Stimulated activated naive CD4-positive, alpha-beta T cell treated with Interleukin-2 at 50 U/mL for 16 hours (primary cell): ENCODE results near the gene GNA15.
A peak's percentile ranks its signal among the peaks of the same experiment; 100 is the strongest.

Experiments used
- DNase-seq: peaks from one replicate; lab custom pipeline; 2025; lab: John Stamatoyannopoulos, UW

Gene GNA15

DNA sequence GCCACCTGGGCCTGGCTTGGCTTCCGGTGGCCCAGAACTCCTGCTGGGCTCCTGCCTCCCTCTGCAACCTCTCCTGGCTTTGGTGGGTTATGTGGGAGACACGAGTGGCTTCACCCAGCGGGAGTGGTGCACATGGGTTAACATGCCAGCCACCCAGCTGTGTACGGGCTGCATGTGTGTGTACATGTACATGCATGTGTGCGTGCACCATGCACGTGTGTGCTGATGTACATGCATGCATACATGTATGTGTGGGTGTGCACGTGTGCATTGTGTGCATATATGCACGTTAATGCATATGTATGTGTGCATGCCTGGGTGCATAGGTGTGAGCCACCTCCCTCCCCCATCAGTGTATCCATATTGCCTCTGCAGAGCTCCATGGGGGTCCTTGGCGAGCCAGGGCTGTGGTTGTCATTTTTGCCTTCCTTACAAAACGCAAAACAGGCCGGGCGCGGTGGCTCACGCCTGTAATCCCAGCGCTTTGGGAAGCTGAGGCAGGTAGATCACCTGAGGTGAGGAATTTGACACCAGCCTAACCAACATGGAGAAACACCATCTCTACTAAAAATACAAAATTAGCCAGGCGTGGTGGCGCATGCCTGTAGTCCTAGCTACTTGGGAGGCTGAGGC lies 29.2 kb upstream of the GNA15 start:
- no peak for DNase-seq

DNA sequence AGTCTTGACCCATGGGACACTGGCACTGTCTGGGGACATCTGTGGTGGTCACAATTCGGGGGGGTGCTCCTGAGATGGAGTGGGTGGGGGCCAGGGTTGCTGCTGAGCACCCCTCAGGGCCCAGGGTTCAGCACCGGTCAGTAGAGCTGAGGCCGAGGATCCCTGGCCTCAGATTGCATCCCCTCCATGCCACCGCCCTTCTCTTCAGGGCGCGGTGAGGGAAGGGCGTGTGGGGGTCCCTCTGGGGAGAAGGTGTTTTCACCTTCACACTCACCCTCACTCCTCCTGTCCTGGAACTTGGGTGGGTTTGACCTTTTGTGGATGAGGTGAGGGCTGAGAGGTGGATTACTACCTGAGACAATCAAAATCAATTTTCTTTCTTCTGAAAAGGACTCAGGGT lies 28.2 kb upstream of the GNA15 start:
- no peak for DNase-seq

DNA sequence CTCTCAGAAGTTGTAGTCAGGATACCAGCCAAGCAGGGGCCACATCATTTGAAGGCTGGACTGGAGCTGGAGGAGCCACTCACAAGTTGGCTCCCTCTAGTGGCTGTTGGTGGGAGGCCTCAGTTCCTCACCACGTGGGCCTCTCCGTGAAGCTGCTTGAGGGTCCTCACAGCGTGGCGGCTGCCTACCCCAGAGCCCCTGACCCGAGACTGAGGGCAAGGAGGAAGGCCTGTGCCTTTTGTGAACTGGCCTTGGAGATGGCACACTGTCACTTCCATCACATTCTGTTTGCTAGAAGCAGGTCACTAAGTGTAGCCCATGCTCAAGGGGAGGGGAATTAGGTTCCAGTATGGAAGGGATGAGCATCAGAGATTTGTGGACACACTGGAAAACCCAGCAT lies 27.1 kb upstream of the GNA15 start:
- peak; percentile 70 for DNase-seq

DNA sequence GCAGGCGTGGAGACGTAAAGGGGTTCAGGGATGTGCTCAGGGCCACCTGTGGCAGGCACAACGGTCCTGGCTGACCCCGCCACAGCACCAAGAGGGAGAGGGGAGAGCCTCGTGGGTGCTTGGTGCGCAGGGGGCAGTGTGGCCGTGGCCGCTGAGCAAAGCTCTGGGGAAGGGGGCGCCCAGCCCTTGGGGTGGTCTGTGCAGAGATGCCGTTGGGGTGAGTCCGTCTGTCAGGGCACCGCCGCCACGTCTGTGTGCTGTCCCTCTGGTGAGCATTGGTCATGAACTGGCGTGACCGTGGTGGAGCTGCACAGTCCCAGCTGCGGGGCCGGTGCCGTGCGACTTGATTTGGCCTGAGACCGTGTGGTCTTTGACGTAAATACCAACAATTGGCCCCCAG lies 26.3 kb upstream of the GNA15 start:
- no peak for DNase-seq

DNA sequence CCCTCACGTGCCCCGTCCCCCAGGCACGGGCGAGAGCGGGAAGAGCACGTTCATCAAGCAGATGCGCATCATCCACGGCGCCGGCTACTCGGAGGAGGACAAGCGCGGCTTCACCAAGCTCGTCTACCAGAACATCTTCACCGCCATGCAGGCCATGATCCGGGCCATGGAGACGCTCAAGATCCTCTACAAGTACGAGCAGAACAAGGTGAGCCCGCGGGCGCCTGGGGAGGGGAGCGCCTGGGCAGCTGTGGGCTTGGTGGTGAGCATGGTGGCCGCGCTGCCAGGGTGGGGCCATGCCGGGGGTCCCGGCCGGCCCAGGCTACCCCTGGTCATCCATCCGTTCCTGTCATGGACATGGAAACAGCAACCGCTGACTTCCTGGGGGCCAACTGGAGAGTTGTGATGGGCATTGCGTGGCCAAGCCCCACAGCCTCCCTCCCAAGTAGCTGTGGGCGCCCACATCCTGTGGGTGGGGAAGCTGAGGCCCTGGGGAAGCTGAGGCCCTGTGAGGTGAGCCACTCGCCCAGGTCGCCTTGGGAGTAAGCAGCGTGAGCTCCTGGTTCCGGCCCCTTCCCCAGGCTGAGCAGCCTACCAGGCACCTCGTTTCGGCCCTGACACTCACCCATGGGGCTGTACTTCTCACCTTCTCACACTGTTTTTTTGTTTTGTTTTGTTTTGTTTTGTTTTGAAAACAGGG lies 25.6 kb upstream of the GNA15 start:
- no peak for DNase-seq

DNA sequence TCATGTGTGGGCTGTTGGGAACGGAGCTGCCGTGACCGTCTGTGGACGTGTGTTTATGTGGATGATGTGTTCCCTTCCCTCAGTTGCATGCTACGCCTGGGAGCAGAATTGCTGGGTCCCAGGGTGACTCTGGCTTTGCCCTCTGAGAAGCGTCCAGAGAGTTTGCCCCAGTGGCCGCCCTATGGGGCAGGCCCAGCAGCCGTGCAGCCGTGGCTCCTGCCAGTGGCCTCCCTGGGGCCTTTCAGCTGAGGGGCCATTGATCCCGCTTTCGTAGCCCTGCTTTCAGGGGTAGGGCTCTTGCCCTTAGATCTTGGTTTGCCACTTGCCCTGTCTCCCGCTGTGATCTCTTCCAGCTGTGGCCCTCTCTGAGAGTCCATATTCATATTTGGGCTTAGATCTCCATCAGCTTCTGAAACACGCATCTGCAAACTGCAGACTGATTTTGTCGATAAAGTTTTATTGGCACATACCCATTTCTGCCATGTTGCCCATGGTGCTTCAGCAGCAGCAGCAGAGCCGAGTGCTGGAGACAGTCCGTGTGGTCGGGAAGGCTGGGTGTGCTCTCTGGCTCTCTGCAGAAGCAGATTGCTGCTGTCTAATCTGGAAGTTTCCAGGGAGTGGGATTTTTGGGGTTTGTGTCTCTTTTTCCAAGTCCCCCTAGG lies 24.1 kb upstream of the GNA15 start:
- DNase-seq = no peak

DNA sequence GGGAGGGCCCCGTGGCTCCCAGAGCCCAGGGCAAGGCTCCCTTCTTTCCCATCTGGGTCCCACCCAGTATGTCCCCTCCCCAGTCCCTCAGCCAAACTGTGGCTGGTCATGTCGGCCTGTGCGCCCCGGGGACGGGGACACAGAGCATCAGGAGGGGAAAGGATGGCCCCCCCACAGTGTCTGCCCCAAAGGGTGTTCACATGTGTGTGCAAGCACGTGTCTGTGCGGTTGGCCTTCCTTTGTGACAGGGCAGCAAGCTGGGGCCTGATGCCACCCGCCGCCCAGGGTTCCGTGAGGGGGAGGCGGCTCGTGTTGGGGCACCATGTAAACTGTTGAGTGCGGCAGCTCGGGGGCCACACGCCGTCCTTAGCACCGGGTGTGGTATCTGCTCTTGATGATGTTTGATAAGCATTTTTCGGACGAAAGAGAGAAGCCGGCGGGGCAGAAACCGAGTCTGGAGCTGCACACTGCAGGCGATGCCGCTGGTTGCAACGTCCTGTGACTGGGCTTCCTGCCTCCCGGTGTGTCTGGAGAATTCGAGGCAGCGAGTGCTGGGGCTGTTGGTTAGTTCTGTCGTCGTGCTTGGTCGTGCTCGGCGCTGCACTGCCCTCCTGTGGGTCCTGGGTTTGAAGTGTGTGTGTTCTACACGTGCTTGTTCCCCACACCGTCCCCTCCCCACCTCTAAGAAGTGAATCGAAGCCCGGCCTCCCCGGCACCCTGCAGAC lies 23.3 kb upstream of the GNA15 start:
- no peak for DNase-seq

DNA sequence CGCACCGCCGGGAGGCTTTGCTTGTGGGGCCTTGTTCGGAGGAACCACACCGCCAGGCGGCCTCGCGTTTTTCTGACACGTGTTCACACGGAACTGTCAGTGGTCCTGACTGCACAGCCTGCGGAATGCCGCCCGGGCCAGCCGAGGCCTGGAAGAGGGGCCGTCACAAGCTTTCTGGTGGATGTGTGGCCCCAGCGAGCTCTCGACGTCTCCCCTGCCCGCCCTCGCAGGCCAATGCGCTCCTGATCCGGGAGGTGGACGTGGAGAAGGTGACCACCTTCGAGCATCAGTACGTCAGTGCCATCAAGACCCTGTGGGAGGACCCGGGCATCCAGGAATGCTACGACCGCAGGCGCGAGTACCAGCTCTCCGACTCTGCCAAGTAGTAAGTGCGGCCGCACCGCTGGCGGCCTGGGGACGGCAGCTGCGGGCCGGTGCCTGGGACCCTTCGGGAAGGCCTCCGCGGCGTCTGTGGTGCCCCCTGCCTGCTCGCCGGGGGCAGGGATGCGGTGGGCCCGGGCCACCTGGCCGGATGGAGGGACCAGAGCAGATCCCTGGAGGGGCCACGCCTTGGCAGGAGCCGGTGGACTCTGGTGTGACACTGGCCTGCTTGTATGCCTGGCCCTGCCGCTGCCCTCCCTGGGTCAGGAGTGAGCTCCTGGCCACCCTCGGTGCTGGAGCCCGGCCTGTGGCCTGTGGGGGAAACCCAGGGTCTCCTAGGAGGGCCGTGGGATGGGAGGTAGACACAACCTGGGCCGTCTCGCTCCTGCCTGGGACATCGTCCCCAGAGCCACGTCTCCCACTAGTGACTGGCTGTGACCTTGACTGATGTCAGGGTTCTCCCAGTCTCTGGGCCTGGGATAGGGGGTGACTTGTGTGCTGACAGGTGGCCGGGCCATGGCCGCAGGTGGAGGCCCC lies 22.5 kb upstream of the GNA15 start:
- DNase-seq = no peak

DNA sequence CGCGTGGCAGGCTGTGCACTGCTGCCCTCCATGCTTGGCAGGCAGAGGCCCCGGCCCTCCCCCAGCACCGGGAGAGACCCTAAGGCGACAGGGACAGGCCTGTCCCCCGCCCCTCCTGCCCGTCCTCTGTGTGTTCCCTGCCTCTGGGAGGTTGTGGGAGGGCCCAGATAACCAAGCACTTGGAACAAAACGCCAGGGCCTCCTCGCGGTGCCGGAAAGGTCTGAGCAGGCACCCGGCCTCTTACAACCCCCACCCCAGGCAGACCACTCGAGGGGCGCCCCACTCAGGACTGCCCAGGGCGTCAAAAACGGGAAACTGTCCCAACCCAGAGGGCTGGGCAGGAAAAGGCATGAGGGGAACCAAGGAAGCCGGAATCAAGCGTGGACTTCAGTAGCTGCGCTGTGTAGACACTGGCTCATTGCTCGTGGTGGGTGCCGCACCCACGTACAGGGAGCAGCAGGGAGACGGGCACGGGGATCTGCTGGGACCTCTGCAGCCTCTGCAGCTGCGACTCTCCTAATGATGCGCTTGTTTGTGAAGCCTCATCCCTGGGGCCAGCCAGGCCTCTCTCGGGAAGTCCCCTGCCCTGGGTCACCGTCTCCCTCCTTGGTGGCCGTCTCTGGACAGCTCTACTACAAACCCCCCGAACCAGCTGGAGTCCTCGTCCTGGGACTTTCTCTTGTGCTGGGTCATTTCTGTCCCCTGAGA lies 21.7 kb upstream of the GNA15 start:
- no peak for DNase-seq

DNA sequence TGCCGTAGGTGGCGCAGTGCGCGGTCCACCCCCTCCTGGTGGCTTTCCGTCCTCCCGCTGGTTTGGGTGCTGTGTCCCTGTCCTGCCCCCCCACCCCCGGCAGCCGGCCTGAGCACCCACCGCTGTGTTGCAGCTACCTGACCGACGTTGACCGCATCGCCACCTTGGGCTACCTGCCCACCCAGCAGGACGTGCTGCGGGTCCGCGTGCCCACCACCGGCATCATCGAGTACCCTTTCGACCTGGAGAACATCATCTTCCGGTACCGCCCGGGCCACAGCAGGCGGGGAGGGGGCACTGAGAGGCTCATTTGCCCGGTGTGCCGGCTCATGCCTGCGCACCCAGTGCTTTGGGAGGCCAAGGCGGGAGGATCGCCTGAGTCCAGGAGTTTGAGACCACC lies 21.0 kb upstream of the GNA15 start:
- no peak for DNase-seq

DNA sequence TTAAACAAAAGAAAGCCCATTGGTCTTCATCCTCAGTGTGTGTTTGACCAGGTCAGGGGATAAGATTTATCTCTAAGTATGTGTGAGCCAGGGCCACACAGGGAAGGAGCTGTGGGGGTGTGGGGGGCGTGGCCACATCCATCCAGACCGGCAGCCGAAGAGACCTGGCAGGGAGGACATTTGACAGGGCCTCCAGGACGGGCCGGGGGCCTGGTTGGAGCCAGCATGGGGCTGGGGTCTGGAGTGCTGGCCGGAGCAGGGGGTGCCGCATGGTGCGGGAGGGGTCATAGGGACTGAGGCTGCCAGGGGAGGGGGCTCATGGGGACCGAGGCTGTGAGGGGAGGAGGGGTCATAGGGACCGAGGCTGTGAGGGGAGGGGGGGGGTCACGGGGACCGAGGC lies 20.4 kb upstream of the GNA15 start:
- no peak for DNase-seq

DNA sequence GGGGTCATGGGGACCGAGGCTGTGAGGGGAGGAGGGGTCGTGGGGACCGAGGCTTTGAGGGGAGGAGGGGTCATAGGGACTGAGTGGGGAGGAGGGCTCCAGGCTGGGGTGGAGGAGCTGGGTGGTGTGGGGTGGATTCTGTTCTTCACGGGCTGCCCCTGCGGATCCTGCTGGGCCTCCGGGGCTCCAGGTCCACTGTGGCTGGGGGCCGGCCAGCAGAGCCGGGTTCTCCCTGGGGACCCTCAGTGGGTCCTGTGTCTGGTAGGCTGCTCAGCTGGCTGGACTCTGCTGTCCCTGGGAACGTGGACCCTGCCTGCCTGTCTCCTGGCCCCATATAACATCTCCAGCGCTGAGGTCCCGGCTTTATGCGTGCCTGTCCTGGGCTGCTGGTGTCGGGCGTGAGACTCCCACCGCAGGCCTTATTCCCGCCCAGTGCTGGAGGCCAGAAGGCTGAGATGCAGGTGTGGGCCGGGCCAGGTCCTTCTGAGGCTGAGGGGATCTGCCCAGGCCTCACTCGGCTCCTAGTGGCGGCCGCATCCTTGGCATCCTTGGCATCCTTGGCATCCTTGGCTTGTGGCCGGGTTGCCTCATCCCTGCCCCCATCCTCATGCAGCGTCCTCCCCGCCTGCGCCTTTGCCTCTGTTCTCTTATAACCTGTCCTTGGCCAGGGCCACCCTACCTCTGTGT lies 19.8 kb upstream of the GNA15 start:
- DNase-seq = no peak

DNA sequence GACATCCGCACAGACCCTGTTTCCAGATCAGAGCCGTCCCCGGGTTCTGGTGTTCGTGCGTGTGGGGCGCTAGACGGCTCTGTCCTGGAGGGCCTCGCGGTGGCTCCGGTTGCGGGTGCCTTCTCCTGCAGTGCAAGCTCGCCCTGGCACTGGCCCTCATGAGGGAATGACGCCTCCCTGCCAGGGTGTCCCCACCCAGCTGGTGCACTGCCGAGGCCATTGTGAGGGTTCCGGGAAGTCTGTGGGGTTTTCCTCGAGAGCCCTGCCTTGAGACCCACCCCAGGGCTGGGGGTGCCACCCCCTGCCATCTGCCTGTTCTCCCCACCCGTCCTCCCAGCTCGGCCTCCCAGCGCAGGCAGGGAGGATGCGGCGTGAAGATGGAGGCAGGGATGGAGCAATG lies 19.2 kb upstream of the GNA15 start:
- DNase-seq = no peak

DNA sequence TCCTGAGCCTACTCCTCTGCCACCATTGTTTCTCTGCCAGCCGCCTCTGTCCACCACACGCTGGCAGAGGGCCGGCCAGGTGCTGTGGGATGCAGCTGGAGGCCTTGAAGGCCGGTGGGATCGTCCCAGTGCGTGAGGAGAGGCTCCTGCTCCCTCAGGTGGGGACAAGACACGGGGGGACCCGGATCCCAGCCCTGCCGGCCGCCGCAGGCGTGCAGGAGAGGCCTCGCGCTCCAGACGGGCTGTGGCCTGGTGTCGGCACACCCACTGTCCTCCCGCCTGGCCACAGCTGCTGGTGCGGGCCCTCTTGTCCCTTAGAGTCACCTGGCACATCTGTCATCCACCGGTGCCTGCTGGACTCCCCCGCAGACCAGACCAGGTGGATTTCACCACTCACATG lies 18.1 kb upstream of the GNA15 start:
- no peak for DNase-seq

DNA sequence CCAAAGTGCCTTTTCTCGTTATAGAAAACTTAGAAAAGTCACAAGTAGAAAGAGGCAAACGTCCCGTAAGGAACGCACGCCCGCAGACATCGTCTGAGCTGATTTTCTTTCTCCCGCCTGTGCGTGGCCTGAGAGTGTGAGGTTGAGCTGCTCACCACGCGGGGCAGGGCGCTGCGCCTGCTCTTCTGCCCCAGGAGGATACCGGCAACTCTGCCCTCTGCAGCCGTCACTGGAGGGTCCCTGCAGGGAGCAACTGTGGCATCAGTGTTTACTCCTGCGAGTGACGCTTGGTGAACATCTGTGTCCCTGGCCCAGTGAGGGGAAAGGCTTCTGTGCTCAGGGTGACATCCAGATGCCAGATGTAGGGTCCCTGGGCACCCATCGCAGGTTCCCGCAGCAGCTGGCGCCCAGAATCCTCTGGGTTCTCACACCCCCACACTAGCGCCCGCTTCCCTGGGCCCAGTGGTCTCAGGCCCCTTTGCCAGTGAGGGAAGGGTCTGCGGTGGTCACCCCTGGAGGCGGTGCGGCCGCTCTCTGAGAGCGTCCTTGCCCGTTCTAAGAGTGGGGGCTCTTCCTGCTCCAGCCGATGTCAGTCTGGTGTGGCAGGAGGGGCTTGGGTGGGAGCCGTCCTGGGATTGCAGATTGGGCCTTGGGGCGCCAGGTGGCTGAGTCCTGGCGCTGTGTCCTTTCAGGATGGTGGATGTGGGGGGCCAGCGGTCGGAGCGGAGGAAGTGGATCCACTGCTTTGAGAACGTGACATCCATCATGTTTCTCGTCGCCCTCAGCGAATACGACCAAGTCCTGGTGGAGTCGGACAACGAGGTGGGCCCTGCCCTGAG lies 17.4 kb upstream of the GNA15 start:
- DNase-seq = no peak

DNA sequence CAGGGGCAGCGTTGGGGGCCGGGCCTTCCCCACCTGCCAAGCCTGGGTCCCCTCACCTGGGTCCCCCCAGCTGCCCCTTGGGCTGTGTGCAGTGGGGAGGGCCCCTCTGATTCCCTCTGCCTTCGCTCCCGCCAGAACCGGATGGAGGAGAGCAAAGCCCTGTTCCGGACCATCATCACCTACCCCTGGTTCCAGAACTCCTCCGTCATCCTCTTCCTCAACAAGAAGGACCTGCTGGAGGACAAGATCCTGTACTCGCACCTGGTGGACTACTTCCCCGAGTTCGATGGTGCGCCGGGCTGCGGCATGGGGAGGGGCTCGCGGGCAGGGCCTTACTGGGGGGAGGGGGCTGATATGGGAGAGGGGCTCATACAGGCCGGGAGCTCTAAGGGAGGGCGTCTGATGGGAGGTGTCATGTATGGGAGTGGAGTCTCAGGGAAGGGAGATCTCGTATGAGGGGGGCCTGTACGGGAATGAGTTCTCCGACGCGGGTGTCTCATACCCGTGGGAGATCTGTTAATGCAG lies 16.7 kb upstream of the GNA15 start:
- no peak for DNase-seq

DNA sequence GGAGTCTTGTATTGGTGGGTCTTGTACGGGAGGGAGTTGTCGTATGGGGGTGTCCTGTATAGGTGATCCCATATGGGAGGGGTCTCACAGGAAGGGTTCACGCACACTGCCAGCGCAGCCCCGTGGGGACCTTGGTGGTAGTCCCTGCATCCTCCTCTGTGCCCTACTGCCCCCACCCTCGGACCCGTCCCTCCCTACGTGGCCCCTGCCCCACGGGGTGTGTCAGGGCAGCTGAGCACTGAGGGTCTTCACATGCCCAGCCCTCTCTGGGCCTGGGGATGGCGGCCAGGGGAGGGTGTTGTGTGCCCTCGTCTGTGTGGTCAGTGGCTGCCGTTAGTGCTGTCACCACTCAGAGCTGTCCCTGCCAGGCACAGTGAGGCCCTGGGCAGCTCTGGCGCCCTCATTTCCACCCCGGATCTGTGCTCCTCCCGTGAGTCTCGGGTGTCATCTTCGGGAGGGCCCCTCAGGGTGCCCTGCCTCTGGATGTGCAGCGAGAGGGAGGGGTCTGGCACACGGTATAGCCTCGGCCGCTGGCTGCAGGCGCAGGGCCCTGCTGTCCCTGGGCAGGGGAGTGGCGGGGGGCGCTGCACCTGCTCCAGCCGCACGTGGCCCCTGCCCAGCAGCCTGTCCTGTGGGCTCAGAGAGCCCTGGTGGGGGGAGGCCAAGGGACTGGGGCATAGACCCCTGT lies 16.0 kb upstream of the GNA15 start:
- no peak for DNase-seq

DNA sequence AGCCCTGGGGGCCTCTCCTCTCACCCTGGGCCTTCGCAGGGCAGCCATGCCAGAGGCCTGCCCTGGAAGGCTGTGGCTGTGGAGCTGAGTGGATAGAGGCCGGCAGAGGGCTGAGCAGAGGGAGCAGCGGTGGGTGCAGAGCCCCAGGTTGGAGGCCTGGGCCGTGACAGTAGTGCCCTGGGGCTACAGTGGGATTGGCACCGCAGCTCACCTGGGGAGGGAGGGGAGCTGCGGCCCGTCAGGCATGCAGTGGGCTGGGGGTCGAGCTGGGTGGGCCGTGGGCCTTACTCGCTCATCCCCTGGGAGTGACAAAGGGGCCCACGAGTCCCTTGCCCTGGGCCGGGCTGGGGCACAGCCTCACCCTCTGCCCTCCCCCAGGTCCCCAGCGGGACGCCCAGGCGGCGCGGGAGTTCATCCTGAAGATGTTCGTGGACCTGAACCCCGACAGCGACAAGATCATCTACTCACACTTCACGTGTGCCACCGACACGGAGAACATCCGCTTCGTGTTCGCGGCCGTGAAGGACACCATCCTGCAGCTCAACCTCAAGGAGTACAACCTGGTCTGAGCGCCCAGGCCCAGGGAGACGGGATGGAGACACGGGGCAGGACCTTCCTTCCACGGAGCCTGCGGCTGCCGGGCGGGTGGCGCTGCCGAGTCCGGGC lies 15.1 kb upstream of the GNA15 start:
- DNase-seq = no peak
